ENCODE results near the gene TOMM40L. TPM values are rescaled to one million over a fixed set of nuclear protein-coding genes. Genes with fewer than 3 reads are reported as not detected.

Gene TOMM40L
- total RNA-seq, 1 donor: 13.4 TPM

- no peak for TF ChIP-seq CTCF (IDR thresholded peaks at IDR 0.05; ENCODE audit: insufficient read depth, low read depth, low read length)
- H3K4me3 ChIP-seq (ENCODE audit: low read depth, low read length): no peak overlapping the region
- no peak for DNase-seq (ENCODE audit: low read depth)
Observed at GRCh38 chr1:161229896-161230295, 4.0 kb downstream of the TOMM40L start.

- TF ChIP-seq CTCF (IDR thresholded peaks at IDR 0.05; ENCODE audit: insufficient read depth, low read depth, low read length): no peak
- no peak for DNase-seq (ENCODE audit: low read depth)
- no peak overlapping the region for H3K4me3 ChIP-seq (ENCODE audit: low read depth, low read length)
Observed at GRCh38 chr1:161230762-161231161, 4.9 kb downstream of the TOMM40L start.

GRCh38 chr1:161233102-161233501, 7.2 kb downstream of the TOMM40L start:
- no peak for DNase-seq (ENCODE audit: low read depth)
- TF ChIP-seq CTCF (IDR thresholded peaks at IDR 0.05; ENCODE audit: insufficient read depth, low read depth, low read length): no peak
- no peak overlapping the region for H3K4me3 ChIP-seq (ENCODE audit: low read depth, low read length)

- no peak overlapping the region for H3K4me3 ChIP-seq (ENCODE audit: low read depth, low read length)
- no peak for DNase-seq (ENCODE audit: low read depth)
- no peak for TF ChIP-seq CTCF (IDR thresholded peaks at IDR 0.05; ENCODE audit: insufficient read depth, low read depth, low read length)
Observed at GRCh38 chr1:161235957-161236775, 10.3 kb downstream of the TOMM40L start.

- H3K4me3 ChIP-seq (ENCODE audit: low read depth, low read length): no peak within 1 kb of the TSS
- DNase-seq (ENCODE audit: low read depth): no peak
- TF ChIP-seq CTCF (IDR thresholded peaks at IDR 0.05; ENCODE audit: insufficient read depth, low read depth, low read length): no peak
Observed at GRCh38 chr1:161238039-161238473, 12.2 kb downstream of the TOMM40L start, which contains the start of gene NR1I3. Gene NR1I3 (minus strand): TSS chr1:161238203. CDS start chr1:161236565, 1,638 bp downstream.

GRCh38 chr1:161241682-161242081, 15.8 kb downstream of the TOMM40L start:
- no peak for TF ChIP-seq CTCF (IDR thresholded peaks at IDR 0.05; ENCODE audit: insufficient read depth, low read depth, low read length)

More at GRCh38 chr1:161241682-161242081, 15.8 kb downstream of the TOMM40L start:
- no peak for DNase-seq (ENCODE audit: low read depth)
- no peak overlapping the region for H3K4me3 ChIP-seq (ENCODE audit: low read depth, low read length)

Measured in fibroblast of villous mesenchyme (primary cell).